ENCODE results near the gene KRTAP10-9. TPM values are rescaled to one million over a fixed set of nuclear protein-coding genes. Genes with fewer than 3 reads are reported as not detected.
"Not testable (repeated sequence)": the region's sequence is repeated elsewhere in the genome, so short reads cannot be mapped to it uniquely, and the experiment has no call there.

The KRTAP10-9 gene
- total RNA-seq, 1 donor from 2014 or later, result not detected

- Histone ChIP-seq H3K36me3 (ENCODE audit: control insufficient read depth in 3 of 3, insufficient read depth in 3 of 3, low read length in 3 of 3) (no peaks in the 10 kb centered on the region), H3K9ac (ENCODE audit: low read depth in 1 of 3, low read length in 3 of 3) (no peak overlapping the region), H3K4me1 (ENCODE audit: control insufficient read depth in 3 of 3, insufficient read depth in 3 of 3, low read length in 3 of 3) (no peaks in the 10 kb centered on the region), H3K9me3 (ENCODE audit: control insufficient read depth in 3 of 3, low read length in 3 of 3) (no peaks in the 10 kb centered on the region), H3K27me3 (ENCODE audit: control insufficient read depth in 3 of 3, insufficient read depth in 3 of 3, low read length in 3 of 3) (peaks cover 8 to 26% (median 25%) of the 10 kb centered on the region in 3 donors), H3K27ac (ENCODE audit: low read depth, low read length) (no peak overlapping the region), H3K4me3 (ENCODE audit: low read length in 3 of 3) (no peak overlapping the region)
Measured at GRCh38 chr21:44658541-44658910, 31.6 kb downstream of the KRTAP10-9 start.

DNA sequence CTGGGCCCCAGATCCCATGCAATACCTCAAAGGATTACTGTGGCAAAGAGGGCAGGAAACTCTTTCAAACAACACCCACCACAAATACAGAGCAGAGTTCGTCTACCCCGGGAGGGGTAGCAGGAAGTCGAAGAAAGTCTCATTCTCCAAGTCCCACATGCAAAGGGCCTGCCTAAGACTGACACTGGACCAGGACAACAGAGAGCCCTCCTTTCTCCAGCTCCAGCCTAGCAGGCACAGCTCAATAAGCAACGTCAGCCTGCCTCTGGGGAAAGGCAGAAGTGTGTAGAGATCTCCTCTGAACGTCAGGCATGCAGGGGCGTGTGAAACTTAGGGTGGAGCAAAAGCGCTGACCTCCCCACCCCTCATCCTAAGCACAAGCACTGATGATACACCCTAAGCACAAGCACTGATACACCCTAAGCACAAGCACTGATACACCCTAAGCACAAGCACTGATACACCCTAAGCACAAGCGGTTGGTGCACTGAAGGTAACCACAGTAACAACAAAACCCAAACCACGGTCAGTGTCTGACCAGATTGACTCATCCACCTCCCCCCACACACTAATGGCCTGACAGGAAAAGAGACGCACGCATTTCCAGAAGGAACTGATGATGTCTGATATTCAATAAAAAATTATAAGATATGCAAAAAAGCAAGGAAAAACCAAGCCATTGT, 32.2 kb downstream of the KRTAP10-9 start:
- Histone ChIP-seq H3K9me3 (ENCODE audit: control insufficient read depth in 3 of 3, low read length in 3 of 3) (no peaks in the 10 kb centered on the region), H3K27ac (ENCODE audit: low read depth, low read length) (no peak overlapping the region), H3K36me3 (ENCODE audit: control insufficient read depth in 3 of 3, insufficient read depth in 3 of 3, low read length in 3 of 3) (no peaks in the 10 kb centered on the region), H3K4me3 (ENCODE audit: low read length in 3 of 3) (no peak overlapping the region), H3K4me1 (ENCODE audit: control insufficient read depth in 3 of 3, insufficient read depth in 3 of 3, low read length in 3 of 3) (no peaks in the 10 kb centered on the region), H3K9ac (ENCODE audit: low read depth in 1 of 3, low read length in 3 of 3) (no peak overlapping the region), H3K27me3 (ENCODE audit: control insufficient read depth in 3 of 3, insufficient read depth in 3 of 3, low read length in 3 of 3) (peaks cover 8 to 21% (median 20%) of the 10 kb centered on the region in 3 donors)

DNA sequence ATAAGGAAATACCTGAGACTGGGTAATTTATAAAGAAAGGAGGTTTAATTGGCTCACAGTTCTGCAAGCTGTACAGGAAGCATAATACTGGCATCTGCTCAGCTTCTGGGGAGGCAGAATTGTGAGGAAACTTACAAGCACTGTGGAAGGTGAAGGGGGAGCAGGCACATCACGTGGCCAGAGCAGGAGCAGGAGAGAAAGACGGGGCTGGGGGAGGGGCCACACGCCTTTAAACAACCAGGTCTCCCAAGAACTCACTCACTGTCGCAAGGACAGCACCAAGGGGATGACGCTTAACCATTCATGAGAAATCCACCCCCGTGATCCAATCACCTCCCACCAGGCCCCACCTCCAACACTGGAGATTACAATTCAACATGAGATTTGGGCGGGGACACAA, 34.7 kb downstream of the KRTAP10-9 start:
- not testable (repeated sequence) for H3K4me1 ChIP-seq (ENCODE audit: control insufficient read depth in 3 of 3, insufficient read depth in 3 of 3, low read length in 3 of 3); H3K9me3 ChIP-seq (ENCODE audit: control insufficient read depth in 3 of 3, low read length in 3 of 3); H3K9ac ChIP-seq (ENCODE audit: low read depth in 1 of 3, low read length in 3 of 3); H3K36me3 ChIP-seq (ENCODE audit: control insufficient read depth in 3 of 3, insufficient read depth in 3 of 3, low read length in 3 of 3); H3K4me3 ChIP-seq (ENCODE audit: low read length in 3 of 3); H3K27ac ChIP-seq (ENCODE audit: low read depth, low read length)
- H3K27me3 ChIP-seq (ENCODE audit: control insufficient read depth in 3 of 3, insufficient read depth in 3 of 3, low read length in 3 of 3), result peaks cover 8 to 16% (median 13%) of the 10 kb centered on the region in 3 donors

DNA sequence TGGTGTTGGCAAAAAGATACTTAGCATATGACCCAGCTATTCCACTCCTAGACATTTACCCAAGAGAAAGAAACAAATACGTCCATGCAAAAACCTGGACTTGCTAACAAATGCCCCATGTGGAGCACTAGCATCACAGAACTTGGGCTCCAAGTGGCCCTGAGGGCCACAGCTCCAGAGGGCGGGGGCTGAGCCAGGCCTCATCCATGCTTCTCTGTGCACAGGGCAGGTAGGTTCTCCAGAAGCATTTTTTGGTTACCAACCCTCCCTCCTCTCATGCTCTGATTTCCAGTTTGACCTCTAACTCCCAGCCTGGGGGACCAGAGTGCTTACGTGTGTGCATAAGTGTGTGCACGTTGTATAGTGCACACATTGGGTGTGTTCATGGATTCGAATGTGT, 37.8 kb downstream of the KRTAP10-9 start:
- Histone ChIP-seq H3K27me3 (ENCODE audit: control insufficient read depth in 3 of 3, insufficient read depth in 3 of 3, low read length in 3 of 3) (peaks cover 0 to 3% (median 0%) of the 10 kb centered on the region in 3 donors), H3K4me1 (ENCODE audit: control insufficient read depth in 3 of 3, insufficient read depth in 3 of 3, low read length in 3 of 3) (no peaks in the 10 kb centered on the region), H3K9ac (ENCODE audit: low read depth in 1 of 3, low read length in 3 of 3) (no peak overlapping the region), H3K4me3 (ENCODE audit: low read length in 3 of 3) (no peak overlapping the region), H3K27ac (ENCODE audit: low read depth, low read length) (no peak overlapping the region), H3K9me3 (ENCODE audit: control insufficient read depth in 3 of 3, low read length in 3 of 3) (no peaks in the 10 kb centered on the region), H3K36me3 (ENCODE audit: control insufficient read depth in 3 of 3, insufficient read depth in 3 of 3, low read length in 3 of 3) (no peaks in the 10 kb centered on the region)

- peaks cover 0 to 7% (median 4%) of the 10 kb centered on the region in 3 donors for H3K9me3 ChIP-seq (ENCODE audit: control insufficient read depth in 3 of 3, low read length in 3 of 3)
- no peak within 1 kb of the TSS for H3K9ac ChIP-seq (ENCODE audit: low read depth in 1 of 3, low read length in 3 of 3)
- H3K4me1 ChIP-seq (ENCODE audit: control insufficient read depth in 3 of 3, insufficient read depth in 3 of 3, low read length in 3 of 3), result no peaks in the 10 kb centered on the region
- no peak within 1 kb of the TSS for H3K27ac ChIP-seq (ENCODE audit: low read depth, low read length)
- H3K27me3 ChIP-seq (ENCODE audit: control insufficient read depth in 3 of 3, insufficient read depth in 3 of 3, low read length in 3 of 3), result peaks cover 0 to 8% (median 0%) of the 10 kb centered on the region in 3 donors
- H3K4me3 ChIP-seq (ENCODE audit: low read length in 3 of 3), result no peak within 1 kb of the TSS
- H3K36me3 ChIP-seq (ENCODE audit: control insufficient read depth in 3 of 3, insufficient read depth in 3 of 3, low read length in 3 of 3), result no peaks in the 10 kb centered on the region
Measured at GRCh38 chr21:44666401-44667320, 39.8 kb downstream of the KRTAP10-9 start, which contains the start of gene KRTAP12-2. Gene KRTAP12-2, minus strand, starts transcription at chr21:44666927. Its CDS starts 41 bp downstream, at chr21:44666886.

DNA sequence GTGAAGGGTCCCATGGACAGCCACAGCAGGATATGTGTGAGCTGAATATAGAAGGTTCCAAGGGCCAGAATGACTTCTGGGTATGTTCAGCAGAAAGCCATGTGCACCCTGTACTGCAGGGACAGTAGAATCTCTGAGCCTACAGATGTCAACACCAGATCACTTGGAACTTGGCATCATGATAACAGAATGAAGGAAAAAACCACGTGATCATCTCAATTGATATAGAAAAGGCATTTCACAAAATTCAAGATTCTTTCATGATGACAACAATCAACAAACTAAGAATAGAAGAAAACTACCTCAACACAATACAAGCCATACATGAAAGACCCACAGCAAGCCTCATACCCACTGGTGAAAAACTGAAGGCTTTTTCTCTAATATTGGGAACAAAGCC, 40.7 kb downstream of the KRTAP10-9 start:
- Histone ChIP-seq H3K27ac (ENCODE audit: low read depth, low read length) (no peak overlapping the region), H3K27me3 (ENCODE audit: control insufficient read depth in 3 of 3, insufficient read depth in 3 of 3, low read length in 3 of 3) (peaks cover 0 to 8% (median 0%) of the 10 kb centered on the region in 3 donors), H3K9ac (ENCODE audit: low read depth in 1 of 3, low read length in 3 of 3) (no peak overlapping the region), H3K9me3 (ENCODE audit: control insufficient read depth in 3 of 3, low read length in 3 of 3) (peaks cover 0 to 7% (median 4%) of the 10 kb centered on the region in 3 donors), H3K36me3 (ENCODE audit: control insufficient read depth in 3 of 3, insufficient read depth in 3 of 3, low read length in 3 of 3) (no peaks in the 10 kb centered on the region), H3K4me3 (ENCODE audit: low read length in 3 of 3) (no peak overlapping the region), H3K4me1 (ENCODE audit: control insufficient read depth in 3 of 3, insufficient read depth in 3 of 3, low read length in 3 of 3) (no peaks in the 10 kb centered on the region)

DNA sequence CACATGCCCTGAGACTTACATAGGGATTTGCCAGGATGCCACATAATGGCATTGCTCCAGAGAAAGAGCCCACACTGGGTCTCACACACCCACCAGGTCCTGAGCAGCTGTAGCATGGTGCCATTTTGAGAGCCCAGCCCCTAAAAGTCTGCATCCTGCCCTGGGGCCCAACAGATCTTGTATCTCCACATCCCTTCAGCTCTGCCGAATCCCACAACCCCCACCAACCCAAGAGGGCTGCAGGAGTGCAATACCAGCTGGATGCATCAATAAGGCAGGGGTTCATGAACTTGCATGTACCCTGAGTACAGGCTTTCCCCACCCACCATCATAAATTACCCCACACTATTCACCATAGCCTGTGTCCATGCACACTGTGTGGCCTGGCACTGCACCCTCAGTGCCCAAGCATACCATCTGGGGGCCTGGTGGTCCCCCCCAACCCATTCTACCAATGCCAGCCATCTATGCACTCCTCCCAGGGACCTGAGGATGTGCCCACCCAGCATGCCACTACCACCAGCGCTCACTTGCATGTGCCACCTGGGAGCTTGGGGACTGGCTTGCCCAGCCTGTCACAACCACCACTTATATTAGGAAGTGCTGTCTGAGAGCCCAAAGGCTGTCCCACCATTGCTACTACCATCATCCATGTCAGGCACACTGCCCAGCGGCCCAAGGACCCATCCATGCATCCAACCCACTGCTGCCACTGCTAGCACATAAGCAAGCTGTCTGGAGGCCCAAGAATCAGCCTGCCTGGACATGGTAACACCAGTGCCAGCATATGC, 43.9 kb downstream of the KRTAP10-9 start:
- peaks cover 0 to 7% (median 4%) of the 10 kb centered on the region in 3 donors for H3K9me3 ChIP-seq (ENCODE audit: control insufficient read depth in 3 of 3, low read length in 3 of 3)
- no peaks in the 10 kb centered on the region for H3K4me1 ChIP-seq (ENCODE audit: control insufficient read depth in 3 of 3, insufficient read depth in 3 of 3, low read length in 3 of 3)
- H3K27ac ChIP-seq (ENCODE audit: low read depth, low read length), result no peak overlapping the region
- no peak overlapping the region for H3K4me3 ChIP-seq (ENCODE audit: low read length in 3 of 3)
- H3K27me3 ChIP-seq (ENCODE audit: control insufficient read depth in 3 of 3, insufficient read depth in 3 of 3, low read length in 3 of 3), result peaks cover 0 to 8% (median 0%) of the 10 kb centered on the region in 3 donors
- H3K9ac ChIP-seq (ENCODE audit: low read depth in 1 of 3, low read length in 3 of 3), result no peak overlapping the region
- H3K36me3 ChIP-seq (ENCODE audit: control insufficient read depth in 3 of 3, insufficient read depth in 3 of 3, low read length in 3 of 3), result no peaks in the 10 kb centered on the region

DNA sequence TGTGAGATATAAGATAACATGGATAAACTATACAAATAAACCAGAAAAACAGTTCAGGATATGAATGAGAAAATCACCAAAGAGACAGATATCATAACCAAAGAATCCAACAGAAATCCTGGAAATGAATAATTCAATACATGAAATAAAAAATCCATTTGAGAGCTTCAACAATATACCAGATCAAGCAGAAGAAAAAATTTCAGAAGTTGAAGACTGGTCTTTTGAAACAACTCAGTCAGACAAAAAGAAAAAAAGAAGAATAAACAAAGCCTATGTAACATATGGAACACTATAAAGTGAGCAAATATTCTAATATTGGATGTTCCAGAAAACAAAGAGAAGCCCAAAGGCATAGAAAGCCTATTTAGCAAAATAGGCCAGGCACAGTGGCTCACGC, 45.0 kb downstream of the KRTAP10-9 start:
- Histone ChIP-seq H3K4me1 (ENCODE audit: control insufficient read depth in 3 of 3, insufficient read depth in 3 of 3, low read length in 3 of 3) (no peaks in the 10 kb centered on the region), H3K36me3 (ENCODE audit: control insufficient read depth in 3 of 3, insufficient read depth in 3 of 3, low read length in 3 of 3) (no peaks in the 10 kb centered on the region), H3K4me3 (ENCODE audit: low read length in 3 of 3) (no peak overlapping the region), H3K27me3 (ENCODE audit: control insufficient read depth in 3 of 3, insufficient read depth in 3 of 3, low read length in 3 of 3) (peaks cover 0 to 10% (median under 1%) of the 10 kb centered on the region in 3 donors), H3K9me3 (ENCODE audit: control insufficient read depth in 3 of 3, low read length in 3 of 3) (peaks cover 0 to 7% (median 4%) of the 10 kb centered on the region in 3 donors), H3K9ac (ENCODE audit: low read depth in 1 of 3, low read length in 3 of 3) (no peak overlapping the region), H3K27ac (ENCODE audit: low read depth, low read length) (no peak overlapping the region)

DNA sequence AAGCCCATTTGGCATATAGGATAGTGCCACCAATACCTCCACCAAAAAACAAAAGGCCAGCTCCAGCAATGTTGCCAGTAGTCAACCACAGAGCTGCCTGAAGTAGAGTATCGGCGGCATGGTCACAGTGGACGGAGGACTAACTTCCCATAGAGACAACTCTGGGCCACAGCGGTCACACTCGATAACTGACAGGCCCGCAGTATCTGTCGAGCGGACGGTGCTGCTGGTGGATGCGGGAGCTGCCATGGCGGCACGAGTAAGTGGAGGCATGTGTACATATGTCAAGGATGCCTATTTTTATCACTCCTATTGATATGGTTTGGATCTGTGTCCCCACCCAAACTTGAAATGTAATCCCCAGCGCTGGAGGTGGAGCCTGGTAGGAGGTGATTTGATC, 51.0 kb downstream of the KRTAP10-9 start:
- H3K36me3 ChIP-seq (ENCODE audit: control insufficient read depth in 3 of 3, insufficient read depth in 3 of 3, low read length in 3 of 3), result no peaks in the 10 kb centered on the region
- no peaks in the 10 kb centered on the region for H3K4me1 ChIP-seq (ENCODE audit: control insufficient read depth in 3 of 3, insufficient read depth in 3 of 3, low read length in 3 of 3)
- H3K27ac ChIP-seq (ENCODE audit: low read depth, low read length), result no peak overlapping the region
- no peak overlapping the region for H3K9ac ChIP-seq (ENCODE audit: low read depth in 1 of 3, low read length in 3 of 3)
- no peaks in the 10 kb centered on the region for H3K9me3 ChIP-seq (ENCODE audit: control insufficient read depth in 3 of 3, low read length in 3 of 3)
- peaks cover 0 to 17% (median 11%) of the 10 kb centered on the region in 3 donors for H3K27me3 ChIP-seq (ENCODE audit: control insufficient read depth in 3 of 3, insufficient read depth in 3 of 3, low read length in 3 of 3)
- H3K4me3 ChIP-seq (ENCODE audit: low read length in 3 of 3), result no peak overlapping the region
